NCI-H524 treated with DMSO at 0.1 percent for 48 hours (cell line): Measurements from ENCODE around the gene SORL1.

ENCODE experiments used
- DNase-seq: peaks from one replicate; lab custom pipeline; 2025; lab: John Stamatoyannopoulos, UW

SORL1 gene

DNA sequence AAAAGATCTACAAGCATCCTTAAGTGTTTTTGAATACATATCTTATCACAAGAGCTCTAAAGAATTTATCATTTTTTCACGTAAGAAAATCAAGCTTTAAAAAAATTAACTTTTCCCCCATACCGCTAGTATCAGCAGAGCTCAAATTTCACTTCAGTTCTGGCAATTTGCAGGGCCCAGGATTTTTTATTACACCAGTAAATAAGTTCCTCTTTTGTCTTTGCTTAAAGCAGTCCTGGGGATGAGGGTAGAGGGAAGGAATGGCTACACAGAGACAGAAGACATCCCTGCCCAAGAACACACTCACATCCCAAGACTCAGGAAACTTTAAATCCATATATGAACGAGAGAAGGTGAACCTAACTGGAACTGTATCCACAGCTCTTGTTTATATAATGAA, 22.6 kb upstream of the SORL1 start:
- DNase-seq, result no peak

DNA sequence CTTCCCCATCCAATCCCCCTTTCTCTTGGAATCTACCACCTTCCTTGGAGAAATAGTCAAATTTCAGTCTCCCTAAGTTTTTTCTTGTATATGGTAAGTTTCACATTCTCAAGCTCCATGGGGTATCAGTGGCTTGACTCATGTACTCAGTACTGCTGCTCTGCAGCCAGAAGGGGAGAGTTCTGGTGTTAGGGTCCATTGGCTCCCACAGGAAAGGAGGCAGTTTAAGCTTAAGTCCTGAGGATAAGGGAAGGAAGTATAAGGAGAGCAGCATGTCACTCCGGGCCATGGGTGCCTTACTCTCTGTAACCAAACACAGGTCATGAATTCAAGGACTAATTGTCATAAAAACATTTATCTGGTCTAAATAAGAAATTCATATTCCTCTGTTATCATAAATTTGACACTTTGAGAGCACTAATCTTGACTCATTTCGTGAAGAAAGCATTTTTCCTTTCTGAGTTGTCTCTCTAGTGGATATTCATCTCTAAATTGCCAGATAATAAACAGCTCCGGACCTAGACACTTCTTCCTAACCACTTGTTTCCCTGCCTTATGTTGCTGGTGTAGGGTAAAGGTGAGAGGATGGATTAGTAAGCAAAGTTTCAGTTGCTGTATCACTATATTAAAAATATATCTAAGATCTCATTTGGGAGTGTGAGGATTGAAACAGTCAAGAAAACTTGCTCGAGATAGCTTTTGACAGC, 20.1 kb upstream of the SORL1 start:
- no peak for DNase-seq

DNA sequence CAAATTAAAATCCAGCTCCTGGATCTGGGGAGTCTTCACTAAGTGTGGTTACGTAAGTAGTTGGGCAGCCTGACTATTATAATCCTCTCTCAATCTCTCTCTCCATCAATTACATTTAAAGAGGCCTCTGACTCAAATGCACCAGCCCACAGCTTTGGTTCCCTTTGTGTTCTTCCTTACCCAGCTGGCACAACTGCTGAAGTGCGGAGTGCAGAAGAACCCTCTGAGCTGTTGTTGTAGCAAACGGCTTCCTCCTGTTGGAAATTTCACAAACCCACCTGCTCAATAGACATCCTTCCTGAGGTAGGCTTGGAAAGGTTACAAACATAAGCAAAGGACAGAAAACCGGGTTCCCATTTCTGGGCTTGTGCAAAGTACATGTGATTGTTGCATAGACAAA, 17.0 kb upstream of the SORL1 start:
- peak; percentile 25 for DNase-seq

DNA sequence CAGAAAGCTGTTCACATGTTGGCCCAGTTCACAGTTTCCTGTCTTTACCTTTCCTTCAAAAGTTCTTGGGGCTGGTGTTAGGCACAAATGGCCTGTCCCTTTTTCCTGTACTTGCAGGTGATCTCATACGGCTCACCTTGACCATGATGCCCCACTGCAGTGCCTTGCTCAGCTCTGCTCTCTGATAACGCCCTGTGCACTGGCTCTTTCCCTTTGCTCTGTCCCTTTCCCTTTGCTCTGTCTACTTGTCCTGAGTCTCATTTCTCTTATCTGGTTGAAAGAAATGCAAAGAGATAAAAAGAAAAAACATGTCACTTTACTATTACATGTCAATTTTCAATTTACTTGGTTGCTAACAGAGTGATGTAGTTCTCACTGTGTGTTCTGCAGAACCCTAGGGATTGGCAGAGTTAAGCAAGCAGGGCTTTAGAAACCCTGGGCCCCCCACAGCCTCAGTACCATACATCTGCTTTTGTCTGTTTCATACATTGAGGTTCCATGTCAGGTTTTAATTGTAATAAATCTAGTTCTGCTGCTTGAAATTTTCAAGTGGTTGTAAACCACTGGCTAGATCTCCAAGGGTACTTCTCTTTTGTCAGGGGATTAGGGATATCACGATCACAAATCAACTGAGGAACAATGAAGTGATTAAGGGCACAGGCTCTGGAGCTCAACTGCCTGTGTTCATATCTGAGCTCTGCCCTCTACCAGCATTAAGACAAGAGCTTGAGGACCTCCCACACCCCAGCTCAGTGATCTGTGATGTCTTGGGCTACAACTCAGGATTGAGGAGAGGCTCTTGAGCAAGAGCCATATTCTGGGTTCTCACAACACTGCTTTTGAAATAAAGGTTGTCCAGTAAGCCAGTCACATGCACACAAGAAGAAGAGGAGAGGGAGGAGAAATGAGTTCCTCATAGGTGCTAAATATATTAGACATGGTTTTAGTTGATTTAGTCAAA, 16.3 kb upstream of the SORL1 start:
- DNase-seq, result peak; percentile 34

DNA sequence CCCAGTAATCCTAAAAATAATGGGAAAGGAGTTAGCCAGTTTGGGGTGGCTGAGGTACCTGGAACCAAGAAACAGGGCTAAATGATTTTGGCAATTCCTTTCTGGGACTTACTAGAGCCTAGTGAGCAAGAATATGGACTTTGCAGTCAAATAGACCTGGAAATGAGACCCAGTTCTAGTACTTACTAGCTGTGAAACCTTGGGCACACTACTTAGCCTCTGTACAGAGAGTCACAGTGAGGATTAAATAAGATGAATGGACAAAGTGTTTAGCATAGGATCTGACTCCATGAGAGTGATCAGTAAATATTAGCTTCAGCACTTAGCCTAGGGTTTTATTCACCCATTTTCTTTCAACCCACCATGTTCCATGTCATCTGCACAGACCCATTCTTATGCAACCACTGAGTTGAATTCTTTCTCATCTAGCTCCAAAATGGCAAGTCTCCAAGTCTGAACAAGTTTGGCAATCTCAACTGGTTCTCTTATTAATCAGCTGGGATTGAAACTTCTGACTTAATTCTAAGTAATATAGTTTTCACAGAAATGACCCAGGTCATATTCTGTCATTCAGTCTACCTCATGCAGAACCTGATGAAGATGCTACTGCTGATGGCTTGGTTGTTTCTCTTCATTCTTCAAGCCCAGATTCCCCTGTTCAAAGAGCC, 15.0 kb upstream of the SORL1 start:
- no peak for DNase-seq

DNA sequence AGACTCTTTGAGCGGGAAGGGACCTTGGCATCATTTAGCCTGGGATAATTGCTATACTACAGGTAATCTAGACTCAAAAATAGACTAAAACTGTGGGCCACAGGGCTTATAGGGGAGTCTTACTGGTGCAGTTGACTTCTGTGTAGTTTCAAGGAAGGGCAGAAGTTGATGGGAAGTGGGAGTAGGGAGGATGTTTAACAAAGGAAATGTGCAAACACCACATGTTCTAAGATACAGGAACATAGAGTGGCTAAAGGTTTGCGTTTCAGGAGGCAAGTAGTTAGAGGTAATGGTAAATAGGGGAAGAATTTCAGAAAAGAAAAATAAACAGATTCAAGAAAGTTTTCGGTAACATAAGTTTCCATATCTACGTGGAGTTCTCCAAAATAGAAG, 14.4 kb upstream of the SORL1 start:
- no peak for DNase-seq

DNA sequence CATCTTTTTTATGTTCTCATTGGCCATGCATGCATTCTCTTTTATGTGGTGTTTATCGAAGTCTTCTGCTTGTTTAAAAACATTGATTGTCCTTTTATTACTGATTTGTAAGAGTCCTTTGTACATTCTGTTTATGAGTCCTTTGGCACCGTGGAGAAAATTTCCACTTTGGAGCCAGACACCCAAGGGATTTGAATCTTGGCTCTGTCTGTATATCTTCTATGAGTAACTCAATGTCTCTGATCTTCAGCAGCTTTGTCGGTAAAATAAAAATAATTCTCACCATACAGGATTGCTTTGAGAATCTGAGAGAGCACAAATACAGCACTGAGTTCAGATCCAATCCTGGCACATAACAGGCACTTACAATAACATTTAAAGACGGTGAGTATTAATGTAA, 12.8 kb upstream of the SORL1 start:
- DNase-seq, result no peak

DNA sequence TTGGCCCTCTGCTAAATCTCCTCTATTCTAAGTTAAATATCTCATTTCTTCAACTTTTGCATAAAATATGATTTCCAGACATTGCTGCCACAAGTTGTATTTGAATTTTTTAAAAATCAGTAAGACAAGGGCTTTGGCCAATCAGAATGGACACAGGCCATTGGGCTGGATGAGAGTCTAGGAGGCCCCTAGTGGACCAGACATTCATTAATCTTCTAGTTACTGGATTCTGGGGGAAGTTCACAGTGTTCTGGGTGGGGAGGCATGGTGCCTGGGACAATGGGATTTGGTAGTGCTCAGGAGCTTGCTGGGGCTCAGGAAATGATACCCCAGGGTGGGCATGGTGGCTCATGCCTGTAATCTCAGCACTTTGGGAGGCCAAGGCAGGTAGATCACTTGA, 12.4 kb upstream of the SORL1 start:
- DNase-seq, result no peak

DNA sequence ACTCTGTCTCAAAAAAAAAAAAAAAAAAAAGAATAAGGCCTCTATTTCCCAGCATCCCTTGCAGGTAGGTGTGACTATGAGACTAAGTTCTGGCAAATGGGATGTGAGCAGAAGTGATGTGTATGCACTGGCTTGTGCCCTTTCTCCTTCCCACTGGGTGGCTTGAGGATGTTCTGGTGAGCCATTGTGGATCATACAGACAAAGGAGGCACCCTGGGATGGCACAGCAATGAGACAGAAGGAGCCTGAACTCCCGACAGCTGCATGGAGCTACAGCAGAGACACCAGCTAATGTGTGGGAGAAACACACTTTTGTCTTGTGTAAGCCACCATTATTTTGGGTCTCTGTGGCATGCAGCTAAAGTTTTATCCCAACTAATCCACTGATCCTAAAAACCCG, 10.6 kb upstream of the SORL1 start:
- DNase-seq, result no peak

DNA sequence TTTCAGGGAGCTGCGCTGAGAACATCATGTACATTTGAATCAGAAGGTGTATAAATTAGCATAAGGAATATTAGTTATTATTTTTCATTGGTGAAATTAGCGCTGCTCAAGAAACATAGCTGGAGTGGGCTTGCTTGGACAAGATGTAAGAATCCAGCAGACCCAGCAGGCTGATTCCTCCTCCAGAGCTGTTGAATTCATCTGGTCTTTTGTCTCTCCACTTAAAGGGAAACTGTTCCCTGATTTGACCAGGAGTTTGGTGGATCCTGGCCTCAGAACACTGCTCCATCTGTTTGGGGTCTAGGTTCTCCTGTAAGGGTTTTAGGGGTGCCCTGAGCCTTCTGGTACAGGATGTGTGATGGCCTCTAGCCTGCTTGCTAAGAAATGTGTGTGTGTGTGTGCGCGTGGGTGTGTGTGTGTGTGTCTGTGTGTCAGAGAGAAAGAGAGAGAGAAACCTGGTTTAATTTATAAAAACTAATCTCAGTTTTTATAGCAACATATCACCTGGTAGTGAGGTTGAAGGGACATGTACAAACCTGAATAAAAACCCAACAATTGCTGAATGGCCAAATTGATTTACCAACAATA, 8.3 kb upstream of the SORL1 start:
- DNase-seq, result no peak

DNA sequence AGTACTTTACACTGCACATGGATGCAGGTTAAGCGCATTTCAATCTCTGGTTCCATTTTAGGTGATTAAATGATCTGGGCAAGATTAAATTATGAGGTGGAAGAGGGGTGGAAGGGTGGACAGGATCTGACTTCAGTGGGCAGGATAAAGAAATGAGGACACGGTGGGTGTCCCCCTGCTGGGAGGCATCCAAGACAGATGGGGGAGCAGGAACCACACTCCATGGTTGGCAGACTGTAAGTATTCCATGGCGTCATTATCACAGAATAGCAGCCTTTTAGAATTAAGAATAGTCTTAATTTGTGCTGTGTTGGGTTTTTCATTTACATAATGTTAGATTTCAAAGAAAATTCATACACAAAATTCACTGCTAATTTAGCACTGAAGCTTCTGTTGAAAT, 7.6 kb upstream of the SORL1 start:
- no peak for DNase-seq

DNA sequence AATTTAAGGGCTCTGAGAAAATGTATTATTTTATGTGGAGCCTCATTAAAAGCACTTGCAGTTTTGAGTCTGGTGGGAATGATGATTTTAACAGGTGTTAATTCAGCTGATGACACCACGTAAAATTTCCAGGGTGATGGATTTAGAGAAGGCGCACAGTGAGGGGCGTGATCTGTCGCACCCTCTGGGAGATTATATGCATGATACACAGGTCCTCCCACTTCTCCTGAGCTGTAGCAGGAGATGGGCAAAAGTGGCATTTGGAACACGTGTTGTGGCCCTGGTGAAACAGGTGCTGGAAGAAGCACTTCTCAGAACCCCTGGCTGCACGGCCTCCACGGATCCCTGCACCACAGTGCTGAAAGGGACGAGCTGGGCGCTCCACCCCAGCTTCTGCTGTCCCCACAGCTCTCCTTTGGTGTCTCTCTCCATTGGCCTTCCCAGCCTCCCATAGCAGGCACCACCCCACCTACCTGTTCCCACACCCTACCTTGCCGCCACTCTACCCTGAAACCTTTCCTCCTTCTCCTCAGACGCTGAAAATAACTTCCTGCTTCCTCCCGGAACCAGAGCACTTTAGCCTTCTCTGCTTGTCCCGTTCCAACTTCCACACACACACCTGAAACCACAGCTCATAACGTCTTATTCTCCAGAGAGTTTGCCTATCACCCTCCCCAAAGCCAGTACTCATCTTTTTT, 6.9 kb upstream of the SORL1 start:
- DNase-seq, result no peak

DNA sequence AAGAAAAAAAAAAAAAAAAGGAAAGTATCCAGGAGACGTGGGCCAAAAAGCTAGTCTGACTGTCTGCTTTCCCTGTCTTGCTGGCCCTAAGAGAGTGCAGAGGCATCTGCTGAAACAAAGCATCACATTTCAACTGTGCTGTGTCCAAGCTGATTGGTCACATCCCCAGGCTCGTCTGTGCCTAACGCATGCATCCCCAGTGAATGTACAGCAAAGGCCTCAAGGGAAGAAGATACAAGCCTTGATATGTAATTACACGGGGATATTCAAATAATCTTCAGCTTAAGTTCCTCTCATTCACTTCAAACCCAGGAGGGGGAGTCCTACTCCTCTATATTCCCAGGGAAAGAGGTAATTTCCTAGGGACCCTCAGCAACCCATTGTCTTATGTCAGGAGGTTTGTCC, 5.4 kb upstream of the SORL1 start:
- DNase-seq, result peak; percentile 49

DNA sequence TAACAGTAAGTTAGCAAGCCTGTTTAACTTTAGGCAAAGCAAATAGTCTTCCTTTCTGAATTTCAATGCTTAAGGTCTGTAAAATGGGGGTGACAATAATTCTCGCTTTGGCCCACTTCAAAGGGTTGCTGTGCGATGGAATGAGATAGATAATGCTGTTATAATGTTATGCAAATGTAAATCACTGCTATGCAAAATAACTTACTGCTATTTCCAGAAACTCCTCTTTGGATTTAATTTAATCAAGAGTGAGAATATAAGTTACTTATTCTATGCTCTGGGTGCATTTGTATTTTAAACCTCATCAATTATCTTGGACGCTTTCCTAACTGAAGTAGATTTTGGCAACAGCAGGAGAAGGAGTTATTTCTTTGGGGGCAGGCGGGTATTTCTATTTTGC, 4.1 kb upstream of the SORL1 start:
- no peak for DNase-seq

DNA sequence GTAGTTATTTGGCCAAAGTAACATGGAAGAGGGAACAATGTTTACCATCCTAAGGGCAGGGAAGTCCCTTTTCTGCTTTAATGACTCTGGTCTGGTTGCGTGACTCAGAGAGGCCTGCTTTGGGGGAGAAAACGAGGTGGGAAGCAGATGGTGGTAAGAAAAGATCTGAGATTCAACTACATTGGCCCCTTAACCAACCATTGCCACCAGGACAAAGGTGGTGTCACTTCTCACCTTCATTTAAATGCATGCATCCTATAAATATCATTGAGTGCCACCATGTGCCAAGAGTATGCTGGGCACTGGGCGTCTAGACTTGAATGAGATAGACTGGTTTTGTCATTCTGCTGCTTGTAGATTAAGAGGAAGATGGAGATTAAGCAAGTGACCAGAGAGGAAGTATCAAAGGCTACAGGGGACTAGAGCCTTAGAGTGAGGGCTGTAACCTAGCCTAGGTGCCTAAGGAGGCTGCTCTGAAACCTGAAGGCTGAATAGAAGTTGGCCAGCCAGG, 3.6 kb upstream of the SORL1 start:
- DNase-seq, result no peak

DNA sequence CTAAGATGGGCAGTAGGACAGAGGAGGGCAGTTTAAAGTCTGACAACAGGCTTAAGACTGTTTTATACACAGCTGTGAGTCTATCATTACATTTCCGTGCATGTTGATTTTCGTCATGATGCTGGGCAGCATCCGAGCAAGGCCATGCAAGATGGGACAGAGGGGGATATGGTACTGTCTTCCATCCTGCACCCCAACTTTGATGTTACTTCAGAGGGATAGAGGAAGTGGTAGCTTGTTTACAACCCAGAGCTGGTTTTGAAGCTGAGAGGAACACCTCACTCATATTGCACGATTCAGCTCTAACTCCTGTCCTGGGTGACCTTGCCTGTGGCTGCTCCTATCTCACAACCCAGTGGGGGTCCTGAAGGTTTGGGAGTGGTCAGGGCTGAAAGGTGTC, 3.0 kb upstream of the SORL1 start:
- no peak for DNase-seq

DNA sequence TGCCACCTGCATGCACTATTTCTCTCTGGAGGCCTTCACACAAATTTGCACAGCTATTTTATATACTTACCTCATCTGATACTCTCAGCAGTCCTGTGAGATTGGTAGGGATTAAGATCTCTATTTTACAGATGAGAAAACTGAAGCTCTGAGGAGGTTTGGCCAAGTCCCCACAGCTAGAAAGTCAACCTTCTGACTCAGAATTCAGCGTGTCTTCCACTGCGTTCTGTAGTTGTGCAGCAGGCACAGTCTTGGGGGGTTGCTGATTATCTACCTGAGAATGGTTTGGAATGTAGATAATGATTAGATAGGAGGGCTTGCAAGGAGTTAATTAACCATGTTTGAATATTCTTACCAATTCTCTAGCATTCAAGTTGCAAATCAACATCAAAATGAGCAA, 2.5 kb upstream of the SORL1 start:
- no peak for DNase-seq

DNA sequence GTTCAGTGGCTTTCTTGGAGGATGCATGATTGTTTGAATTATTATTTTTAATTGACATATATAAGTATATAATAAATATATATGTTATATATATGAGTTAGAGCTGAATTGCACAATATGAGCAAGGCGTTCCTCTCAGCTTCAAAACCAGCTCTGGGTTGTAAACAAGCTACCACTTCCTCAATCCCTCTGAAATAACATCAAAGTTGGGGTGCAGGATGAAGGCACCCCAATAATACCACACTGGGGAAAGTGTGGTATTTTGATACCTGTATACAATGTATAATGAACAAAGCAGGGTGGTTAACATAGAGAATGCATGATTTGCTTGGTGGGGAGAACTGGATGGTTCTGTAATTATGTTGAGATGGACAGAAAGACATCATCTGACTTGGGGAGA, 1.7 kb upstream of the SORL1 start:
- no peak for DNase-seq

DNA sequence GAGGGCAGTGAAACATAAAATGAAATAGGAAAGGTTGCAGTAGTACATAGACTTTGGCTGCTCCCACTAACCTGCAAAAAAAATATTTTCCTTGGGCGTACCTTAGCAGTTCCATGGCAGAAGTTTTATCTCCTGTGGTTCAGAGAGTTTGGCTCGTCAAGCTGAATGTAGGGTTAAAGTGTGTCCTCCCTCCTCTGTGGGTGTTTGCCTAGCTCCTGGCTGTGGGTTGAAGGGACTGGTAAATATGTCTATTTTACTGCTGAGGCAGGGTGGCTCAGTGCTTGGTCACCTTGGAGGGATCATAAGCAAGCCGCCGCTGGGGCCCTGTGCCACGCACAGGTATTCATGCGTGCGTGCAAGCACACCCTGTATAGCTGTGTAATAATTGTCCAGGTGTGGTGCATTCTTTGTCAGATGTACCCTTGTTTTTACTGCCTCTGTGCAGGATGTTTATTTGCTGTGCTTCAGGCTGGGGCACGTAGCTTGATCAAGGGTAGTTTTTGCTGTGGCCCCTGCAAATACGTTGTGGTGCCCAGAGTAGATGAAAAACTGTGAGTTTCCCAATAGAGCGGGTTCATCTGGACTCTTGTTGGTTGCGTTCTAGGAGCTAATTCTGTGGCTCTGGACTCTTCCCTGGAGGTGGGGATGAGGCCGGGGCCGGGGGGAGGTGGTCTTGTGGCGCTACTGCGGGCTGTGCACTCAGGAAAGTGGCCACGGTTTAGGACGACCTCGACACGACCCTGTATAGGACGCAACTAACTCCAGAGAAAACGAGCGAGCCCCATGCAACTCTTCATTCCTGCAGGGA, 732 bp upstream of the SORL1 start:
- no peak for DNase-seq

DNA sequence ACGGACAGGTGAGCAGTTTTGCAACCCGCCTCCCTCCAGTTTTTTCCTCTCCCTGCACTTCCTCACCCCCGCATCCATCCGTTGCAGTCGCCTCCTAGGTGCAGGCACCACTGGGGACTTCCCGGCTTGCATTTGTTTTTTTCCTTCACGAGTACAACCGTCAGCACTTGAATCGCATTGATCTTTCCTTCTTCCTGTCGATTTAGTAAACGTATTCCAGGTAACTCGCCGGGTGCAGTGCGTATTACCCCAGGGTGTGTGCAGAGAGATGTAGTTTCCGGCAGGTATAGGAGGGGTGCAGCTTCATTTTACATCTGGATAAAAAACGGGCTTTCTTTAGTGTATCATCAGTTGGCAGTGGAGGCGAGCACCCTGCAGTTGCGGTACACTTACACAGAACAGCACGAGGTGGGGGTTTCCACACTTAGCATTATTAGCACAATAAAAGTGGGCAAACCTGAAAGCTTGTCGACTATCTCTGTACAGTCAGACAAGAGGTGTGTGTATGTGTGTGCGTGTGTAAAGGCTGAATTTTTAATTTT, 566 bp downstream of the SORL1 start, which contains the start of gene SORL1-AS1:
SORL1-AS1 (minus strand) TSS at position 359 of the 542 bp plus-strand sequence.
- DNase-seq, result no peak
